ENCODE results near the gene PHLDA2.

Gene PHLDA2

DNA sequence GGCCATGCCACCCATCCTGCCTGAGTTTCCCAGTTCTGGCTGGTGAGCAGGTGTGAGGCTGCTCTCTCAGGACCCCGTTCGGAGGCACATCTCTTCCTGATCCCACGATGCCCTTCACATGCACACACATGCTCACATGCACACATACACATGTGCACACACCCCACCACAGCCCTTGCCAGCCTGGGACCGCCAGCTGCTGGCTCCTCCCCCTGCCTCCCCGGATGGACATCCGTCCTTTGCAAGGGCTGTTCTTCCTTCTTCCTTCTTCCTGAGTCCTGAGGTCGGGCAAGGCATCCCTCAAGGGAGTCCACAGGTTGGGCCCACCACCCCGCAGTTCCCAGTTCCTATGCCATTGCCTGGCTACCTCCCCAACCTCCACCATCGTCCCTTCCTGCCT is 33.2 kb downstream of the PHLDA2 start:
- no peak for DNase-seq

GRCh38 chr11:2893935-2894334 is 35.3 kb downstream of the PHLDA2 start:
- DNase-seq = no peak

DNA sequence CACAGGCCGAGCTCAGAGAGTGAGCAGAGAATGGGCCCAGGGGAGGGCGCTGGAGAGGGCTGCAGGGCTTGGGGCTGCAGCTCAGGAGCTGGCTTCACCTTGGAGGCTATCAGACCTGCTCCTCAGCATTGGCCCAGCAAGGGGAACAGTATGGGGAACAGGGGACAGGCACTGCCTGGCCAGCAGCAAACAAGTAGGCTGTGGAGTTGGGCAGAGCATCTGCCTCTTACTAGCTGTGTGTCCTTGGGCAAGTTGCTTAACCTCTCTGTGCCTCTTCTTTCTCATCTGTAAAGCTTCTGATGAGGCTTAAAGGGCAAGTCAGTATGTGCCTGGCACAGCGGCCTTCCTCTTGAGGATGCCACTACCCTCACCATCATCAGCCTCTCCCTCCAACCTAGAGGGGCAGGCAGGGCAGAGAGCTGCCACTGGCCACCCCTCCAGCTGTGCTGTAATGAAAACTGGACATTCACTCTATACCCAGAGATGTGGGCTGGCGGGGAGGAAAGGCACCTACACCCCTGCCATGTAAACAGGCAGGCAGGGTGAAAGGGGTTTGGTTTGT is 36.2 kb downstream of the PHLDA2 start:
- DNase-seq = peak; percentile 56

- peak; percentile 88 for DNase-seq
Observed at GRCh38 chr11:2892215-2892966, 36.8 kb downstream of the PHLDA2 start.

DNA sequence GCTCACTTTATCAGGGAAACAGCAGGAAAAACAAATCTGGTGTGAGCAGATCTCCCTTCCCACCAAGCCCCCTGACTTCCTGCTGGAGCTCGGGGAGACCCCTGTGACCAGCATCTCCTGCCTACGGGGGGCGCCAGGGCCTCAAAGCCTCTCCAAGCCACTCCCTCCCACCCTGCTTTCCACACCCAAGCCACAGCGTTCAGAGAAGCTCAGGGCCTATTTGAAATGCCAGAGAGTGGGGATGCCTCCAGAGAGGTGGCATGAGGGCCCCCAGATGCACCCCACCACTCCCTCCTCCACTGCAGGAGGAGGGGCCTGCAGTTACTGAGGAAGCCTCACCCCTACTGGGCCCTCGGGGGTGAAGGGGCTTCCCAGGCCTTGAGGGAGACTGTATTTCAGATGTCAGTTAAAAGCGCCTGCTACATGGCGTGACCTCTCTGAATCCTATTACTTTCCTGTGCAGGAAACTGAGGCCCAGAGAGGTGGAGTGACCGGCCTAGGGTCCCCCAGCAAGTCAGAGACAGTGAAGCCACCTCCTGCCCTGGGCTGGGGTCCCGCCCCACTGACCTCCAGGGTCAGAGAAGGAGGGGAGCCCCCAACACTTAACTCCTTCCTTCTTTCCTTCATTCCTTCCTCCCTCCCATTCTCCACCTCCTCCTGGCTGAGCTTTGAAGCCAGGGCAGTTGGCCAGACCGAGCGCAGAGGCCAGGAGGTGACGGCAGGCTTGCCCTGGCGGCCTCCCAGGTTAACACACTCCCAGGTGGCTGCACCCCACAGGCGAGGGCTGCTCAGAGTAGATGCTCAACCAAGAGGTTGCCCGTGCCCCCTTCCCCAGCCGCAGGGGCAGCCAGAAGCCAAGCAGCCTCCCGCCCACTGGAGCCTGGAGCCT is 37.6 kb downstream of the PHLDA2 start:
- DNase-seq = peak; percentile 10

DNA sequence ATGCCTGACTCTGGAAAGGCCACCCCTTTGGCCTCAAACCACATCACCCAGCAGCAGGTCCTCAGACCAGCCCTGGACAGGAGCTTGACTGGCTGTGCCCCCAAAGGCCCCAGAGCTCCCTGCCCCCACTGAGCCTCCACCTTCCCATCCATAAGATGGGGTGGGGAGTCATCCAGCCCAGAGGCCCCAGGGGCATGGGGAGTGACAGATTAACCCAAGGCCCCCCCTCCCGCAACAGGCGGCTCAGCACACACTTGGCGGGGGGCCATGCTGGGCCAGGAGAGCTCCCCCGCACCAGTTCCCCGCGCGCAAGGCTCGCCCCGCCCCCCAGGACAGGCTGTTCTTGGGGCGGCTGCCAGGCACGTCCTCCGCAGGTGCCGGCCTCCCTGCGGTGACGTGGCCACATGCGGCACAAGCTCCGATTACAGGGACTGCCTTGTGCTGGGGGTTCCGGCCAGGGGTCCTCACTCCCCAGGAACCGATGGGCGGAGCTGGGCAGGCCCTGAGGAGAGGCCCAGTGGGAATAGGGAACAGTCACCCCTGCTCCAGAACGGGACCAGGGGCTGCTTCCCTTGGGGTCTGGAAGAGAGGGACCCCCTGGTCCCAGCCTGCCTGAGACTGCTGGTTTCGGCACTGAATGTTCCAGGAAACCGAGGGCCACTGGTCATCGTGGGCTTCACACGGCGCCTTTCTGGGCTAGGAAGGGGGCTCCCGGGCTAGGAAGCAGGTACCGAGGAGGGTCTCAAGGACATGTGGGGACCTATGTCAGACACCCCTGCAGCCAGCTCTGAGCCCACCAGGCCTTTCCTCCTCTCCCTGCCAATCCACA is 38.5 kb downstream of the PHLDA2 start:
- peak; percentile 38 for DNase-seq

DNA sequence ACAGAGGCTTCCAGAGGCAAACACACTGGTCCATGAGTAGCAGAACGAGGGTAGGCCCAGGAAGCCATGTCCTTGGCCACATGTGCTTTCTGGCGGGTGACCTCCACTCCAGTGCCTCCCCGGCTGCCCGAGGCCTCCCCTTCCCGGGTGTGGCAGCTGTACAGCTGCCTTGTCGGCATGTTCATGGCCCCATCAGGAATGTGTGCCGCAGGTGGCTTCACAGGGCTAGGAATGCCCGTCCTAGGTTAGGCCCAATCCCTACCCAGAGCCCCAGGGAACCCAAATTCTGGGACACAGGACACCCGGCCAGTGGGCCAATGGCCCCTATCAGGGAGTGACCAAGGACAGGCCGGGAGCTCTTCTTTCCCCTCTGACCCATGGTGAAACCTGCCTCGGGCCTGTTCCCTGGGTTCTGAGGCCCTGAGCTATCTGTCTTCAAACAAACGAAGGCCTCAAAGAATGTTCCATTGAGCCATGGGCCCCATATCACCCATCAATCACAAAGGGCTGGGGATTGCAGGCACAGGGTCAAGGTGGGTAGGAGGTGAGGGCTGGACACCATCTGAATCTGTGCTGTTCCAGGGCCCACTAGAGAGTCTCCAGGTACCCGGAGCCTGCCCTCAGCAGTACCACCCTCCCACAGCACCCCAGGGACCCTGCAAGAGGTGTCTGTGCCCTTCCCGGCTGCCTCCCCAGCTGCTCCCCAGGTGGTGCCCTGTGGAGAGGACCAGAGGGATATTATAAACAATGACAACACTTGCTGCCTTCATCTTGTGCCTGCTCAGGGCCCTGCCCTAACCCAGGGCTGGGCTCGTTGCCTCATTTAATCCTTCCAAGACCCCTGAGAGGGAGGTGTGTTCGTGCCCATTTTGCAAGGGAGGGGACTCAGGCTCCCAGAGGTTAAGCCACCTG is 39.6 kb downstream of the PHLDA2 start:
- no peak for DNase-seq

- DNase-seq = peak; percentile 92
Observed at GRCh38 chr11:2888266-2888968, 40.8 kb downstream of the PHLDA2 start.

DNA sequence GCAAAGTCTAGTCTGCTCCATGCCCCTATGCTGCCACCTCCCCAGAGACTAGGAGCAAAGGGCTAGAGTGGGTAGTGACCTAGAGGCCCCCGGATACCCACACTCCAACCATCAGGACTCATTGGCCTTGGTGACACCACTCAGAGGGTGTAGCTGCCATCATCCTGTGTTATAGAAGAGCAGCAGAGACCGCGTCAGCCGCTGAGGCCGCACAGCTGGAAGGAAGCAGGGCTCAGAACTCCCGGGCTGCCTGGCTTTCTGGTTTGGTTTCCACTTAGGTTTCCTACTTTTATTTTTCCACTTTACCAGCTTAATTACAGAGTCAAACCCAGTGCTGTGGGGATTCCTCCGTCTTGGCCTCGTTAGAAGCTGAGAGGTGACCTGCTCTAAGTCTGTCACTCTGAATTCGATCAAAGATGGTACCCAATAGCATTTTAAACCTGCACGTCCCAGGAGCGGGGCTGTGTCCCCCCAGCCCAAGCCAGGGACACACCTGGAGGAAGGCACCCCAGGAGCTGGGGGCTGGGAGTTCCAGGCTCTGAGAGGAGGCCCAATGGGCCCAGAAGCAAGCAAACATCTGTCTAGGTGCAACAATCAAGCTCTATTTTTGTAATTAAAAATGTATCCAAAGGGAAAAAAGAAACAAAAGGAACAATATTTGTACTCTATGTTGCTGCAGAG is 41.6 kb downstream of the PHLDA2 start:
- peak; percentile 7 for DNase-seq

DNA sequence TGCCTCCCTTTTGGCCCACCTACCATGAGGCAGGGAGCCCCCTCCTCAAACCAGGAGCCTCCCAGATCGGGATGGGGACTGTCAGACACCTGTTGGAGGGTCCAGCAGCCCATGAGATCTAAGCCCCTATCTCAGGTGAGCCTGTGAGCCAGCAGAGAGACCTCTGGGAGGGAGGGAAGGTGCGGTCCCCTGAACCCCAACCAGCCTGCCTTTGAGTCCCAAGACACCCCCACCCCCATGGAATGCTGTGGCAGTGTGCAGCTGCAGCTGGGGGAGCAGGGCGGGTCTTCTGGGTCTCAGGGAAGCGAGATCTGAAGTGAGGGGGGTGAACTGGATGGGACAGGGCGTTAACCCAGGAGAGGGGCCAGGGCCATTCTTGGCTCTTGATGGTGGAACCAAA is 42.3 kb downstream of the PHLDA2 start:
- no peak for DNase-seq

DNA sequence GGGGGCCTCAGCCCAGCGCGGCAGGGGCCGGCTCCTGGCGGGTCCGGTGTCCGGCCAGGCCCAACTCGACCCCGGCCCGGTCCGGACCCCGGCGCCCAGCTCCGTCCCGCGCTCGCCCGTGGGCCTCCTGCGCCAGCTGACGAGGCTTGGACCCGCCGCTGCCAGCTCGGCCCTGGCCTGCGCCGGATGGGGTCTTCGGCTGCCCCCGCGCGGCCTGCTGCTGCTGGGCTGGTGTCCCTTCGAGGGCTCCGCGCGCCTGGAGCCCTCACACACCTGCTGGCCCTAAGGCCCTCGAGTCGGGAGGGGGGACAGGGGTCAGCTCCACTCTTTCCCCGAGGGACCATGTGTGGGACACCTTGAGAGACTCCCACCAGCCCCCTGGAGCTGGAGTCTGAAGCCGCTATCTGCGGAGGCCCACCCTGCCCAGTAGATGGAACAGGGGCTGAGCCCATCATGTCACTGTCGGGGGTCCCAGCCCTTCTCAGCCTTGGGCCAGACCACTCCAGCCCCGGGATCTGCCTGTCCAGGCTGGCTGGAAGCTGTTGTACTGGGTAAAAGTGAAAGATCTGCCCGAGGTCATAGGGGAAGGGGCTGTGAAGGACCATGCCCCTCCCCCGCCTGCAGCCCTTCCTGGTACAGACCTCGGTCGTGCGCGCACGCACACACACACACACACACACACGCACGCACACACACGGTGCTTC is 42.9 kb downstream of the PHLDA2 start:
- DNase-seq = peak; percentile 26

DNA sequence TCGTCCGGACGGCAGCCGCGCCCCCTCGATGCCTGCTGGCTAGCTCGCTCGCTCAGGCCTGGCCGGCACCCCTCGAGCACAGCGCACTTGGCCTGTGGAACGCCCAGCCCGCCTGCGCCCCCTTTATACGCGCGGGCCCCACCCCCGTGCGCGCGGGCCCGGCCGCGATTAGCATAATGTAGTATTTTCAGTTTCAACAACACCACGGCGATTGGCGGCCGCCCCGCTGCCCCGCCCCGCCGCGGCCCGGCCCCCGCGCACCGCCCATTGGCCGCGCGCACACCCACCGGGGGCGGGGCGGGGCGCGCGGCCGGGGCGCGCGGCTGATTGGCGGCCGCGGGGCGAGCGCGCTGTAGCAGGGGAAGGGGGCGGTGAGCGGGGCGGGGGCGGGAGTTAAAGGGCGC is 43.5 kb downstream of the PHLDA2 start, which contains the start of gene CDKN1C:
CDKN1C (minus strand) TSS at position 98 of the 404 bp plus-strand sequence. CDS start 319 bp downstream, outside the sequence.
- DNase-seq = peak; percentile 88

GRCh38 chr11:2885017-2885677 is 44.1 kb downstream of the PHLDA2 start:
- DNase-seq = peak; percentile 41

DNA sequence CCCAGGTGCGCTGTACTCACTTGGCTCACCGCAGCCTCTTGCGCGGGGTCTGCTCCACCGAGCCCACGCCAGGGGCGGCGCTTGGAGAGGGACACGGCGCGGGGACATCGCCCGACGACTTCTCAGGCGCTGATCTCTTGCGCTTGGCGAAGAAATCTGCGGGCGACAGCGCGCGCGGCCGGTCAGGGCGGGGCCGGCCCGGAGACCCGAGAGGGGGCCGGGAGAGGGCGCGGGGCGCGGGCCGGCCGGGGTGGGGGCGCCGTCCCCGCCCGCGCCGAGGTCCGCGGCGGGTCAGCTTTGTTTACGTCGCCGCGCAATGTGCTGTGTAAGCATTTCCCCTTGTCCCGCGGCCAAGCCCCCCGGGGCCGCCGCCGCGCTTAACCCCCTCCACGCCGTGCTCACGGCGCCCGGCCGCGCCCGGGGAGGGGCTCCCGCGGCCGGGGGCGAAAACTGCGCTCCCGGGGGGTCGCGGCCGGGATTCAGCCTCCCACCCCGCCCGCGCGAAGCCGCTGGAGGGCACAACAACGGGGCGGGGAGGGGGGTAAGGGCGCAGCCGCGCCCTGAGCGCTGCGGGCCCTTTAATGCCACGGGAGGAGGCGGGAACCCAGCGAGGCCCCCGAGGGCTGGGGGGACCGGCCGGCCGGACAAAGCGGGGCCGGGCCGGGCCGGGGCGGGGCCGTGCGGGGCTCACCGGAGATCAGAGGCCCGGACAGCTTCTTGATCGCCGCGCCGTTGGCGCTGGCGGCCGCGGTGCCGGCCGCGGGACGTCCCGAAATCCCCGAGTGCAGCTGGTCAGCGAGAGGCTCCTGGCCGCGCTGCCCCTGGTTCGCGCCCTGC is 45.0 kb downstream of the PHLDA2 start:
- DNase-seq = peak; percentile 15

DNA sequence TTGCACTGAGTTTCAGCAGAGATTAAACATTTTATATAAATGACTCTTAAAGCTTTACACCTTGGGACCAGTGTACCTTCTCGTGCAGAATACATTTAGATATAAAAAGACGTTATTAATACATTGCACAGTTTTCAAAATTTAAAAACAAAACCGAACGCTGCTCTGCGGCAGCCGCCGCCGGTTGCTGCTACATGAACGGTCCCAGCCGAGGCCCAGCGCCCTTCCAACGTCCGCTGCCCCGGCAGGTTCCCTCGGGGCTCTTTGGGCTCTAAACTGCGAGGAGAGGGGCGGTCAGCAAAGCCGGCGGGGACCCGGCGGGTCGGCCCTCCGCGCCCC is 45.6 kb downstream of the PHLDA2 start:
- no peak for DNase-seq

- DNase-seq = no peak
Observed at GRCh38 chr11:2882396-2883110, 46.7 kb downstream of the PHLDA2 start.

DNA sequence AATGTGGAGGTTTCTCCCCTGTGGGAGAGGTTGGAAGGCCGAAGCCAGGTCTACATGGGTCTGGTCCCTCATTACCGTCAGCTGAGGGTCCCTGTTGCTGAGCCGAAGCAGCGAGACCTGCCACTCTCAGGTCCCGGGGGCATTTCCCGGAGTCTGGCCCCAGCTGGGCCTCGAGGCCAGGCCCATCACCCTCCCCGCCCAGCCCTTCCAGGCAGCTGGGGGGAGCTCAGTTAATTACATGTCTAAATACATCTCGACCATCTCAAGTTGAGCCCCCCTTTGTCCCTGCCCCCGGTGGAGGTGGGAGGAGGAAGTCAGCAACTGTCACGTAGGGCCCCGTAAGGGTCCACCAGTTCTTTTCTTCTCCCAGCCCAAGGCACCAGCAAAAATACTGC is 47.2 kb downstream of the PHLDA2 start:
- DNase-seq = no peak
